DND-41 (cell line): ENCODE results near the gene SPATA3.
"Not testable (repeated sequence)": the region's sequence is repeated elsewhere in the genome, so short reads cannot be mapped to it uniquely, and the experiment has no call there.

Experiments used
- ATAC-seq: fragments of 200-7000 bp; cut with Tn5 transposase; 3 replicates; pipeline ENCODE4 v1.9.1; 2021; ENCODE audit warnings: low read depth; ENCODE audit not compliant: insufficient read depth
- DNase-seq: peaks from one replicate; pipeline ENCODE4 v3.0.0-alpha.2; 2020
- H2AFZ ChIP-seq: 2 replicates; pipeline ENCODE4 v1.6.0; 2012; ENCODE audit warnings: low read depth, low read length
- H3K27ac ChIP-seq: 2 replicates; pipeline ENCODE4 v1.5.1; 2012; ENCODE audit warnings: low read length, inconsistent platforms
- H3K27me3 ChIP-seq: fragments of 200-600 bp; sonication (generic); 2 replicates; pipeline ENCODE4 v1.6.0; 2012; ENCODE audit warnings: low read length, mild to moderate bottlenecking, inconsistent platforms; ENCODE audit not compliant: insufficient read depth, poor library complexity
- H3K36me3 ChIP-seq: 2 replicates; pipeline ENCODE4 v1.5.1; 2012; ENCODE audit warnings: low read length, inconsistent platforms; ENCODE audit not compliant: insufficient read depth
- H3K4me1 ChIP-seq: 2 replicates; pipeline ENCODE4 v1.5.1; 2012; ENCODE audit warnings: mild to moderate bottlenecking, low read length; ENCODE audit not compliant: insufficient read depth
- H3K4me2 ChIP-seq: 2 replicates; pipeline ENCODE4 v1.6.0; 2012; ENCODE audit warnings: mild to moderate bottlenecking, moderate library complexity, low read length, inconsistent platforms; ENCODE audit not compliant: insufficient read depth
- H3K4me3 ChIP-seq, 2 experiments: fragments of 200-600 bp in 1 of 2; shearing (Covaris generic) in 1 of 2; 2 replicates each; pipeline ENCODE4 v1.5.1; 2012 to 2016; ENCODE audit warnings: inconsistent platforms in 2 of 2, low read length in 2 of 2, mild to moderate bottlenecking in 2 of 2, low read depth in 1 of 2, moderate library complexity in 1 of 2
- H3K79me2 ChIP-seq: 2 replicates; pipeline ENCODE4 v1.6.0; 2012; ENCODE audit warnings: low read length, inconsistent platforms; ENCODE audit not compliant: insufficient read depth
- H3K9ac ChIP-seq: 2 replicates; pipeline ENCODE4 v1.6.0; 2012; ENCODE audit warnings: low read depth, mild to moderate bottlenecking, inconsistent platforms, low read length, moderate library complexity
- H3K9me3 ChIP-seq: 2 replicates; pipeline ENCODE4 v1.5.1; 2012; ENCODE audit warnings: low read length, moderate library complexity, mild to moderate bottlenecking, inconsistent platforms; ENCODE audit not compliant: insufficient read depth, severe bottlenecking
- H4K20me1 ChIP-seq: 2 replicates; pipeline ENCODE4 v1.6.0; 2012; ENCODE audit warnings: low read length; ENCODE audit not compliant: insufficient read depth
- CTCF ChIP-seq: IDR thresholded peaks from 2 replicates; pipeline ENCODE4 v1.5.1; 2012; ENCODE audit warnings: borderline replicate concordance, low read length, moderate library complexity, mild to moderate bottlenecking; ENCODE audit not compliant: poor library complexity, severe bottlenecking; ENCODE audit errors: extremely low read depth
- EZH2 ChIP-seq: IDR thresholded peaks from 3 replicates; pipeline ENCODE4 v1.6.1; 2012; ENCODE audit warnings: borderline replicate concordance, low read depth, mild to moderate bottlenecking, moderate library complexity, low read length, inconsistent platforms; ENCODE audit not compliant: severe bottlenecking

SPATA3 gene

GRCh38 chr2:231002641-231003040 is 6.7 kb downstream of the SPATA3 start:
- TF ChIP-seq CTCF (no peak), EZH2 (no peak)
- Histone ChIP-seq H4K20me1 (no peaks in the 10 kb centered on the region), H3K27ac (no peak overlapping the region), H3K4me1 (no peaks in the 10 kb centered on the region), H3K9ac (no peak overlapping the region), H3K4me2 (no peak overlapping the region), H2AFZ (no peak overlapping the region), H3K79me2 (no peaks in the 10 kb centered on the region), H3K4me3 (no peak overlapping the region), H3K36me3 (no peaks in the 10 kb centered on the region), H3K27me3 (no peaks in the 10 kb centered on the region), H3K9me3 (peaks cover 4% of the 10 kb centered on the region)
- DNase-seq (no peak), ATAC-seq (no peak)

- DNase-seq (no peak), ATAC-seq (no peak)
- Histone ChIP-seq H2AFZ (no peak overlapping the region), H3K9me3 (peaks cover 4% of the 10 kb centered on the region), H3K79me2 (no peaks in the 10 kb centered on the region), H3K27me3 (peaks cover 1% of the 10 kb centered on the region), H4K20me1 (no peaks in the 10 kb centered on the region), H3K9ac (no peak overlapping the region), H3K4me1 (no peaks in the 10 kb centered on the region), H3K4me2 (no peak overlapping the region), H3K27ac (no peak overlapping the region), H3K36me3 (no peaks in the 10 kb centered on the region), H3K4me3 (no peak overlapping the region)
- TF ChIP-seq EZH2 (no peak), CTCF (no peak)
Observed at GRCh38 chr2:231003186-231003585, 7.3 kb downstream of the SPATA3 start.

GRCh38 chr2:231004930-231005329 is 9.0 kb downstream of the SPATA3 start:
- DNase-seq, H2AFZ ChIP-seq, H3K9ac ChIP-seq, H3K4me2 ChIP-seq, ATAC-seq, H3K79me2 ChIP-seq, H3K9me3 ChIP-seq, H4K20me1 ChIP-seq, H3K4me1 ChIP-seq, H3K36me3 ChIP-seq, H3K4me3 ChIP-seq, H3K27ac ChIP-seq: not testable (repeated sequence)
- H3K27me3 ChIP-seq, result peaks cover 10% of the 10 kb centered on the region

GRCh38 chr2:231007286-231008098 is 11.6 kb downstream of the SPATA3 start:
- Histone ChIP-seq H3K27me3 (peaks cover 13% of the 10 kb centered on the region), H3K4me1 (no peaks in the 10 kb centered on the region), H3K36me3 (no peaks in the 10 kb centered on the region), H2AFZ (no peak overlapping the region), H3K79me2 (no peaks in the 10 kb centered on the region), H3K27ac (no peak overlapping the region), H3K9me3 (peaks cover 4% of the 10 kb centered on the region), H3K4me2 (no peak overlapping the region), H4K20me1 (no peaks in the 10 kb centered on the region), H3K9ac (no peak overlapping the region), H3K4me3 (no peak overlapping the region)
- DNase-seq (no peak), ATAC-seq (no peak)
- TF ChIP-seq CTCF, result no peak
- TF ChIP-seq EZH2, result no peak
